ENCODE data around the gene IGIP.

The IGIP gene

GRCh38 chr5:140109018-140109758 lies 16.5 kb upstream of the IGIP start:
- no peak for TF ChIP-seq CTCF (IDR thresholded peaks at IDR 0.05; ENCODE audit: insufficient read depth, low read length, missing control alignments)
- H3K4me3 ChIP-seq (ENCODE audit: low read depth, low read length): peak overlapping the region; percentile 85
- no peak for DNase-seq (ENCODE audit: low read depth, low spot score)
- ChIA-PET POLR2A (interaction anchor here (1.4 kb wide), 1 partner anchor 23 kb away, joined by 3 read pairs; no protein-coding TSS in a partner anchor), CTCF (interaction anchor here (0.6 to 2.4 kb wide), 8 partner anchors 13 to 66 kb away, joined by 3 to 25 read pairs (median 4); partner anchors contain the start of gene NRG2)

- ChIA-PET CTCF (interaction anchor here (0.6 to 2.4 kb wide), 8 partner anchors 12 to 67 kb away, joined by 3 to 25 read pairs (median 4); partner anchors contain the start of gene NRG2), POLR2A (no interaction called here)
- H3K4me3 ChIP-seq (ENCODE audit: low read depth, low read length): peak overlapping the region; percentile 85
- DNase-seq (ENCODE audit: low read depth, low spot score): no peak
- TF ChIP-seq CTCF (IDR thresholded peaks at IDR 0.05; ENCODE audit: insufficient read depth, low read length, missing control alignments): no peak
Observed at GRCh38 chr5:140109759-140110645, 15.7 kb upstream of the IGIP start.

- no peak overlapping the region for H3K4me3 ChIP-seq (ENCODE audit: low read depth, low read length)
- no peak for TF ChIP-seq CTCF (IDR thresholded peaks at IDR 0.05; ENCODE audit: insufficient read depth, low read length, missing control alignments)
- DNase-seq (ENCODE audit: low read depth, low spot score): no peak
- ChIA-PET CTCF (interaction anchor here (1.1 to 2.4 kb wide), 5 partner anchors 12 to 67 kb away, joined by 3 to 25 read pairs (median 10); partner anchors contain the start of gene NRG2), POLR2A (no interaction called here)
Observed at GRCh38 chr5:140110646-140110957, 15.1 kb upstream of the IGIP start.

GRCh38 chr5:140111011-140111858 lies 14.5 kb upstream of the IGIP start:
- ChIA-PET POLR2A (interaction anchor here (1.1 kb wide), 1 partner anchor 20 kb away, joined by 5 read pairs; no protein-coding TSS in a partner anchor), CTCF (interaction anchor here (1.6 to 14.1 kb wide), 5 partner anchors 10 to 38 kb away, joined by 3 to 336 read pairs (median 14); no protein-coding TSS in a partner anchor)
- H3K4me3 ChIP-seq (ENCODE audit: low read depth, low read length): peak overlapping the region; percentile 2
- no peak for DNase-seq (ENCODE audit: low read depth, low spot score)
- TF ChIP-seq CTCF (IDR thresholded peaks at IDR 0.05; ENCODE audit: insufficient read depth, low read length, missing control alignments): no peak

GRCh38 chr5:140111859-140112551 lies 13.7 kb upstream of the IGIP start:
- no peak overlapping the region for H3K4me3 ChIP-seq (ENCODE audit: low read depth, low read length)
- POLR2A ChIA-PET: interaction anchor here (1.1 kb wide), 1 partner anchor 20 kb away, joined by 5 read pairs; no protein-coding TSS in a partner anchor
- CTCF ChIA-PET: interaction anchor here (1.1 to 14.1 kb wide), 7 partner anchors 9 to 44 kb away, joined by 3 to 336 read pairs (median 7); no protein-coding TSS in a partner anchor
- no peak for DNase-seq (ENCODE audit: low read depth, low spot score)
- TF ChIP-seq CTCF (IDR thresholded peaks at IDR 0.05; ENCODE audit: insufficient read depth, low read length, missing control alignments): no peak

Data from AG04449 (cell line).